Measurements from ENCODE around the gene NTHL1.

Gene NTHL1

GRCh38 chr16:2033057-2033908 is 14.4 kb downstream of the NTHL1 start:
- H3K4me3 ChIP-seq (ENCODE audit: low read depth, low read length), result no peak overlapping the region
- TF ChIP-seq CTCF (IDR thresholded peaks at IDR 0.05; ENCODE audit: insufficient read depth, low read depth, low read length, missing control alignments), result no peak
- DNase-seq (ENCODE audit: low read depth), result no peak

GRCh38 chr16:2032285-2033056 is 15.2 kb downstream of the NTHL1 start:
- no peak for TF ChIP-seq CTCF (IDR thresholded peaks at IDR 0.05; ENCODE audit: insufficient read depth, low read depth, low read length, missing control alignments)
- no peak overlapping the region for H3K4me3 ChIP-seq (ENCODE audit: low read depth, low read length)
- DNase-seq (ENCODE audit: low read depth), result no peak

- no peak for TF ChIP-seq CTCF (IDR thresholded peaks at IDR 0.05; ENCODE audit: insufficient read depth, low read depth, low read length, missing control alignments)
- H3K4me3 ChIP-seq (ENCODE audit: low read depth, low read length), result no peak overlapping the region
- DNase-seq (ENCODE audit: low read depth), result no peak
These were observed 16.5 kb downstream of the NTHL1 start for GRCh38 chr16:2031081-2031577.

- H3K4me3 ChIP-seq (ENCODE audit: low read depth, low read length), result no peak overlapping the region
- TF ChIP-seq CTCF (IDR thresholded peaks at IDR 0.05; ENCODE audit: insufficient read depth, low read depth, low read length, missing control alignments), result no peak
- no peak for DNase-seq (ENCODE audit: low read depth)
These were observed 17.6 kb downstream of the NTHL1 start for GRCh38 chr16:2030036-2030435.

GRCh38 chr16:2029350-2029749 is 18.3 kb downstream of the NTHL1 start:
- H3K4me3 ChIP-seq (ENCODE audit: low read depth, low read length), result no peak overlapping the region
- DNase-seq (ENCODE audit: low read depth), result no peak
- no peak for TF ChIP-seq CTCF (IDR thresholded peaks at IDR 0.05; ENCODE audit: insufficient read depth, low read depth, low read length, missing control alignments)

GRCh38 chr16:2028620-2029220 is 18.9 kb downstream of the NTHL1 start:
- DNase-seq (ENCODE audit: low read depth), result no peak
- no peak for TF ChIP-seq CTCF (IDR thresholded peaks at IDR 0.05; ENCODE audit: insufficient read depth, low read depth, low read length, missing control alignments)
- H3K4me3 ChIP-seq (ENCODE audit: low read depth, low read length), result no peak overlapping the region

Data from GM12865 (cell line).